ENCODE data around the gene COLEC12.

- TF ChIP-seq POLR2A (IDR thresholded peaks at IDR 0.05; ENCODE audit: low read length) (no peak), GATA1 (IDR thresholded peaks at IDR 0.05; ENCODE audit: low read depth, low read length) (no peak)
Measured at GRCh38 chr18:326846-327245, 173.7 kb downstream of the COLEC12 start.
